HL-60 (cell line): ENCODE measurements around the gene PRM3.

Experiments
- DNase-seq, 2 experiments: peaks; one replicate each; pipeline ENCODE4 v3.0.0-alpha.2; 2010 to 2020; ENCODE audit warnings: low read depth in 1 of 2, low spot score in 1 of 2
- H3K27ac ChIP-seq: fragments of 250-450 bp; sonication (Bioruptor Pico); replicated peaks from 2 replicates; pipeline ENCODE4 v1.5.1; 2020; ENCODE audit warnings: mild to moderate bottlenecking, moderate library complexity
- H3K27me3 ChIP-seq: fragments of 250-450 bp; sonication (Bioruptor Pico); 2 replicates; pipeline ENCODE4 v1.5.1; 2021; ENCODE audit warnings: mild to moderate bottlenecking, moderate library complexity; ENCODE audit not compliant: insufficient read depth, poor library complexity, severe bottlenecking
- H3K4me3 ChIP-seq: replicated peaks from 2 replicates; pipeline ENCODE4 v1.5.1; 2011; ENCODE audit warnings: mild to moderate bottlenecking, control low read depth, low read length; ENCODE audit not compliant: insufficient read depth
- CTCF ChIP-seq: IDR thresholded peaks from one replicate; pipeline ENCODE4 v1.5.1; 2011; ENCODE audit warnings: low read length, control low read depth, inconsistent platforms; ENCODE audit not compliant: insufficient read depth
- GABPA ChIP-seq: IDR thresholded peaks from 2 replicates; pipeline ENCODE4 v1.6.1; 2012; ENCODE audit warnings: low read depth
- POLR2AphosphoS5 ChIP-seq: IDR thresholded peaks from 2 replicates; pipeline ENCODE4 v1.6.1; 2012; ENCODE audit warnings: low read depth
- REST ChIP-seq: IDR thresholded peaks from 2 replicates; pipeline ENCODE4 v1.6.1; 2012; ENCODE audit warnings: low read depth; ENCODE audit not compliant: insufficient replicate concordance
- SPI1 ChIP-seq: IDR thresholded peaks from 2 replicates; pipeline ENCODE4 v1.6.1; 2012; ENCODE audit warnings: low read depth, mild to moderate bottlenecking, borderline replicate concordance

PRM3 gene

GRCh38 chr16:11249233-11250061, 24.0 kb downstream of the PRM3 start:
- DNase-seq: no peak
- TF ChIP-seq GABPA: no peak
- TF ChIP-seq POLR2AphosphoS5: no peak
- H3K4me3 ChIP-seq: no peak overlapping the region
- H3K27ac ChIP-seq: no peak overlapping the region
- H3K27me3 ChIP-seq: no peaks in the 10 kb centered on the region

- DNase-seq: no peak
- no peak overlapping the region for H3K27ac ChIP-seq
- no peaks in the 10 kb centered on the region for H3K27me3 ChIP-seq
- no peak overlapping the region for H3K4me3 ChIP-seq
- TF ChIP-seq GABPA: no peak
These were observed 25.3 kb downstream of the PRM3 start for GRCh38 chr16:11248133-11248532.

- Histone ChIP-seq H3K27me3 (no peaks in the 10 kb centered on the region), H3K4me3 (no peak overlapping the region), H3K27ac (no peak overlapping the region)
- TF ChIP-seq REST (no peak), CTCF (no peak)
- DNase-seq: no peak
These were observed 27.4 kb downstream of the PRM3 start for GRCh38 chr16:11245988-11246387.

- DNase-seq: no peak
- no peak overlapping the region for H3K27ac ChIP-seq
- no peak overlapping the region for H3K4me3 ChIP-seq
- no peaks in the 10 kb centered on the region for H3K27me3 ChIP-seq
- TF ChIP-seq GABPA (no peak), SPI1 (no peak), CTCF (no peak)
These were observed 28.1 kb downstream of the PRM3 start for GRCh38 chr16:11245222-11245737.

GRCh38 chr16:11242658-11243057, 30.8 kb downstream of the PRM3 start:
- no peak for DNase-seq
- H3K27ac ChIP-seq: no peak overlapping the region
- TF ChIP-seq POLR2AphosphoS5 (no peak), CTCF (no peak), REST (no peak), SPI1 (no peak)
- no peak overlapping the region for H3K4me3 ChIP-seq
- H3K27me3 ChIP-seq: no peaks in the 10 kb centered on the region
